H9 (cell line): ENCODE results near the gene RFX1. TPM values are rescaled to one million over a fixed set of nuclear protein-coding genes. Genes with fewer than 3 reads are reported as not detected.

Experiments used
- DNase-seq: peaks from one replicate; pipeline ENCODE4 v3.0.0-alpha.2; 2017
- H2AFZ ChIP-seq: one replicate; pipeline ENCODE4 v1.6.1; 2013; ENCODE audit warnings: mild to moderate bottlenecking, low read length, control low read depth, moderate library complexity
- H2AK5ac ChIP-seq: 2 replicates; pipeline ENCODE4 v1.6.1; 2013; ENCODE audit warnings: low read length, control low read depth, mixed read lengths; ENCODE audit not compliant: insufficient read length
- H2BK120ac ChIP-seq: one replicate; pipeline ENCODE4 v1.6.1; 2013; ENCODE audit warnings: low read depth, mild to moderate bottlenecking, low read length, control low read depth, inconsistent platforms; ENCODE audit not compliant: poor library complexity, severe bottlenecking
- H2BK12ac ChIP-seq: 2 replicates; pipeline ENCODE4 v1.6.1; 2013; ENCODE audit warnings: low read length, control low read depth, mixed read lengths, low read depth; ENCODE audit not compliant: insufficient read length
- H2BK15ac ChIP-seq: 2 replicates; pipeline ENCODE4 v1.6.1; 2013; ENCODE audit warnings: low read depth, low read length, control low read depth
- H2BK20ac ChIP-seq: one replicate; pipeline ENCODE4 v1.6.1; 2013; ENCODE audit warnings: low read depth, mild to moderate bottlenecking, low read length, control low read depth, inconsistent platforms; ENCODE audit not compliant: poor library complexity, severe bottlenecking
- H2BK5ac ChIP-seq: 2 replicates; pipeline ENCODE4 v1.6.1; 2013; ENCODE audit warnings: low read length, control low read depth, mixed read lengths; ENCODE audit not compliant: insufficient read length
- H3K14ac ChIP-seq: 2 replicates; pipeline ENCODE4 v1.6.1; 2013; ENCODE audit warnings: low read length, control low read depth; ENCODE audit not compliant: insufficient read depth
- H3K18ac ChIP-seq: 2 replicates; pipeline ENCODE4 v1.6.1; 2013; ENCODE audit warnings: low read depth, mild to moderate bottlenecking, mixed read lengths, low read length, control low read depth; ENCODE audit not compliant: insufficient read length
- H3K23ac ChIP-seq: 2 replicates; pipeline ENCODE4 v1.6.1; 2013; ENCODE audit warnings: low read length, control low read depth, mixed read lengths, low read depth; ENCODE audit not compliant: insufficient read length
- H3K23me2 ChIP-seq: 2 replicates; pipeline ENCODE4 v1.6.1; 2013; ENCODE audit warnings: low read depth, mild to moderate bottlenecking, mixed read lengths, low read length, control low read depth; ENCODE audit not compliant: insufficient read length, poor library complexity, severe bottlenecking
- H3K27ac ChIP-seq: 2 replicates; pipeline ENCODE4 v1.5.1; 2013; ENCODE audit warnings: low read length, control low read depth, mixed read lengths, low read depth; ENCODE audit not compliant: insufficient read length
- H3K27me3 ChIP-seq: 2 replicates; pipeline ENCODE4 v1.6.1; 2013; ENCODE audit warnings: low read length, control low read depth, inconsistent platforms; ENCODE audit not compliant: insufficient read depth
- H3K4ac ChIP-seq: 2 replicates; pipeline ENCODE4 v1.6.1; 2013; ENCODE audit warnings: low read depth, mild to moderate bottlenecking, control low read depth, inconsistent platforms, low read length, moderate library complexity
- H3K4me1 ChIP-seq: 2 replicates; pipeline ENCODE4 v1.6.1; 2013; ENCODE audit warnings: low read length, control low read depth, inconsistent platforms; ENCODE audit not compliant: insufficient read depth
- H3K4me2 ChIP-seq: 2 replicates; pipeline ENCODE4 v1.6.1; 2013; ENCODE audit warnings: low read length, control low read depth, mixed read lengths; ENCODE audit not compliant: insufficient read length, insufficient read depth
- H3K56ac ChIP-seq: 2 replicates; pipeline ENCODE4 v1.6.1; 2013; ENCODE audit warnings: low read depth, mild to moderate bottlenecking, mixed read lengths, low read length, control low read depth; ENCODE audit not compliant: insufficient read length
- H3K79me1 ChIP-seq: 2 replicates; pipeline ENCODE4 v1.6.1; 2013; ENCODE audit warnings: low read depth, mild to moderate bottlenecking, moderate library complexity, low read length, control low read depth, inconsistent platforms; ENCODE audit not compliant: insufficient read depth, poor library complexity, severe bottlenecking
- H3K79me2 ChIP-seq: 2 replicates; pipeline ENCODE4 v1.6.1; 2013; ENCODE audit warnings: low read length, control low read depth, inconsistent platforms; ENCODE audit not compliant: insufficient read depth
- H3K9ac ChIP-seq: 2 replicates; pipeline ENCODE4 v1.6.1; 2013; ENCODE audit warnings: low read length, control low read depth, mixed read lengths; ENCODE audit not compliant: insufficient read length; ENCODE audit errors: extremely low read depth
- H3K9me3 ChIP-seq: one replicate; pipeline ENCODE4 v1.6.1; 2013; ENCODE audit warnings: low read depth, low read length, inconsistent platforms; ENCODE audit not compliant: control insufficient read depth
- H3T11ph ChIP-seq: one replicate; pipeline ENCODE4 v1.6.1; 2013; ENCODE audit warnings: mild to moderate bottlenecking, low read length, control low read depth, inconsistent platforms
- H4K20me1 ChIP-seq: one replicate; pipeline ENCODE4 v1.6.1; 2013; ENCODE audit not compliant: control insufficient read depth, insufficient read length, insufficient read depth
- H4K5ac ChIP-seq: 2 replicates; pipeline ENCODE4 v1.6.1; 2013; ENCODE audit warnings: low read depth, mild to moderate bottlenecking, mixed read lengths, low read length, control low read depth; ENCODE audit not compliant: insufficient read length
- H4K8ac ChIP-seq: replicated peaks from 2 replicates; pipeline ENCODE4 v1.6.1; 2013; ENCODE audit warnings: low read length, control low read depth, mixed read lengths, low read depth; ENCODE audit not compliant: insufficient read length
- H4K91ac ChIP-seq: 2 replicates; pipeline ENCODE4 v1.6.1; 2013; ENCODE audit warnings: low read depth, mild to moderate bottlenecking, moderate library complexity, mixed read lengths, low read length, control low read depth; ENCODE audit not compliant: insufficient read length
- H3K27ac Mint-ChIP-seq, 3 experiments: 2 replicates in 2 of 3; 3 replicates in 1 of 3; pipeline ENCODE4 v1.8.0; 2020 to 2021; ENCODE audit warnings: mixed read lengths in 3 of 3, mild to moderate bottlenecking in 1 of 3, moderate library complexity in 1 of 3
- H3K27me3 Mint-ChIP-seq: 2 replicates; pipeline ENCODE4 v1.8.0; 2021; ENCODE audit warnings: low read depth, mild to moderate bottlenecking, moderate library complexity, mixed read lengths
- H3K36me3 Mint-ChIP-seq, 3 experiments: 2 replicates in 2 of 3; 3 replicates in 1 of 3; pipeline ENCODE4 v1.8.0; 2020 to 2021; ENCODE audit warnings: low read depth in 3 of 3, mixed read lengths in 3 of 3; ENCODE audit not compliant: insufficient read depth in 1 of 3
- H3K4me1 Mint-ChIP-seq, 2 experiments: 2 replicates each; pipeline ENCODE4 v1.8.0; 2020; ENCODE audit warnings: mixed read lengths in 2 of 2
- H3K4me3 Mint-ChIP-seq, 2 experiments: 2 replicates in 1 of 2; 3 replicates in 1 of 2; pipeline ENCODE4 v1.8.0; 2020 to 2021; ENCODE audit warnings: mild to moderate bottlenecking in 2 of 2, mixed read lengths in 2 of 2, moderate library complexity in 1 of 2
- H3K9me3 Mint-ChIP-seq, 2 experiments: 2 replicates in 1 of 2; 3 replicates in 1 of 2; pipeline ENCODE4 v1.8.0; 2020; ENCODE audit warnings: mild to moderate bottlenecking in 2 of 2, mixed read lengths in 2 of 2, moderate library complexity in 1 of 2
- WGBS: extraction: QIAGEN DNeasy Blood & Tissue Kit; methylation state at CpG from one replicate; pipeline ENCODE4 v1.1.7; 2013; ENCODE audit warnings: missing lambda C conversion rate, low lambda C conversion rate, mixed read lengths; ENCODE audit not compliant: insufficient read length; ENCODE audit errors: extremely low coverage; 5-methylcytosine and 5-hydroxymethylcytosine counted together
- total RNA-seq: library from RNA; stranded (reverse); gene quantifications from 2 replicates; pipeline ENCODE4 v1.2.1, GENCODE V29; 2021
- TF ChIP-seq, protein P1 (sequence below): fragments of 200-600 bp; sonication (generic); conservative IDR thresholded peaks from 3 replicates; pipeline ENCODE4 v1.8.0; 2021; ENCODE audit warnings: antibody characterized with exemption, mild to moderate bottlenecking

Gene RFX1
- total RNA-seq, 1 experiment from 2014 or later, result 21.4 TPM

DNA sequence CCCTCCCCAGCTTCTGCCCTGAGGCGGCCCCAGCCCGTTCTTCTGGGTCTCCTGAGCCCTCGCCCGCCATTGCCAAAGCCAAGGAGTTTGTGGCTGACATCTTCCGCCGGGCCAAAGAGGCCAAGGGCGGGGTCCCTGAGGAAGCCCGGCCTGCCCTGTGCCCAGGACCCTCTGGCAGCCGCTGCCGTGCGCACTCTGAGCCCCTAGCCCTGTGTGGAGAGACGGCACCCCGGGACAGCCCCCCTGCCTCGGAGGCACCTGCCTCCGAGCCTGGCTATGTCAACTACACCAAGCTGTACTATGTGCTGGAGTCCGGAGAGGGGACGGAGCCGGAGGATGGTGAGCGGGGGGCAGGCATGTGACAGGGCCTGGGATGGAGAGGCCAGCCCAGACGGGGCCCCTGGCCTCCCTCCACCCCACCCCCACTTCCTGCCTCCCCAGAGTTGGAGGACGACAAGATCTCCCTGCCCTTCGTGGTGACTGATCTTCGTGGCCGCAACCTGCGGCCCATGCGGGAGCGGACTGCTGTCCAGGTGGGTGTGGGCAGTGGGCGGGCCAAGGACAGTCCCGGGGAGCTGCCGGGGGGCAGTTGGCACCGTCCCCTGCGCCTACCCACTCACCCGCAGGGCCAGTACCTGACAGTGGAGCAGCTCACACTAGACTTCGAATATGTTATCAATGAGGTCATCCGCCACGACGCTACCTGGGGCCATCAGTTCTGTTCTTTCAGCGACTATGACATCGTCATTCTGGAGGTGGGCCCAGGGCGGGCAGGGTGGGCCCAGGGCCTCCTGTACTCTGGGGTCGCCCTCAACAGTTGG is 46.8 kb downstream of the RFX1 start:
- no peak overlapping the region for H2AFZ ChIP-seq
- no peak overlapping the region for H2AK5ac ChIP-seq
- H3K79me2 ChIP-seq, result no peaks in the 10 kb centered on the region
- H2BK15ac ChIP-seq, result no peak overlapping the region
- no peak overlapping the region for H3K23ac ChIP-seq
- H4K91ac ChIP-seq, result no peak overlapping the region
- no peak overlapping the region for H3K18ac ChIP-seq
- H3K9me3 ChIP-seq, result no peaks in the 10 kb centered on the region
- no peak overlapping the region for H3K27ac ChIP-seq
- H3K4me1 ChIP-seq, result no peaks in the 10 kb centered on the region
- H4K5ac ChIP-seq, result no peak overlapping the region
- WGBS, result no CpG with 5 or more reads among the region's 41 CpGs
- Mint-ChIP-seq H3K27ac (no peak overlapping the region), H3K4me1 (peaks cover 4 to 6% of the 10 kb centered on the region in 2 experiments; a peak in 3 of 4 replicates), H3K9me3 (no peaks in the 10 kb centered on the region), H3K27me3 (no peaks in the 10 kb centered on the region), H3K4me3 (no peak overlapping the region), H3K36me3 (peaks cover 22 to 60% (median 58%) of the 10 kb centered on the region in 3 experiments; a peak in 6 of 7 replicates)
- TF ChIP-seq, protein P1, sequence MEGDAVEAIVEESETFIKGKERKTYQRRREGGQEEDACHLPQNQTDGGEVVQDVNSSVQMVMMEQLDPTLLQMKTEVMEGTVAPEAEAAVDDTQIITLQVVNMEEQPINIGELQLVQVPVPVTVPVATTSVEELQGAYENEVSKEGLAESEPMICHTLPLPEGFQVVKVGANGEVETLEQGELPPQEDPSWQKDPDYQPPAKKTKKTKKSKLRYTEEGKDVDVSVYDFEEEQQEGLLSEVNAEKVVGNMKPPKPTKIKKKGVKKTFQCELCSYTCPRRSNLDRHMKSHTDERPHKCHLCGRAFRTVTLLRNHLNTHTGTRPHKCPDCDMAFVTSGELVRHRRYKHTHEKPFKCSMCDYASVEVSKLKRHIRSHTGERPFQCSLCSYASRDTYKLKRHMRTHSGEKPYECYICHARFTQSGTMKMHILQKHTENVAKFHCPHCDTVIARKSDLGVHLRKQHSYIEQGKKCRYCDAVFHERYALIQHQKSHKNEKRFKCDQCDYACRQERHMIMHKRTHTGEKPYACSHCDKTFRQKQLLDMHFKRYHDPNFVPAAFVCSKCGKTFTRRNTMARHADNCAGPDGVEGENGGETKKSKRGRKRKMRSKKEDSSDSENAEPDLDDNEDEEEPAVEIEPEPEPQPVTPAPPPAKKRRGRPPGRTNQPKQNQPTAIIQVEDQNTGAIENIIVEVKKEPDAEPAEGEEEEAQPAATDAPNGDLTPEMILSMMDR, result no peak
- no peak overlapping the region for H3K4me2 ChIP-seq
- H3K9ac ChIP-seq, result no peak overlapping the region
- H3T11ph ChIP-seq, result no peak overlapping the region
- peak; percentile 25 for DNase-seq
- no peak overlapping the region for H2BK12ac ChIP-seq
- H3K4ac ChIP-seq, result no peak overlapping the region
- no peaks in the 10 kb centered on the region for H4K20me1 ChIP-seq
- no peaks in the 10 kb centered on the region for H3K23me2 ChIP-seq
- H2BK20ac ChIP-seq, result no peak overlapping the region
- H4K8ac ChIP-seq, result no peak overlapping the region
- no peak overlapping the region for H2BK120ac ChIP-seq
- no peaks in the 10 kb centered on the region for H3K27me3 ChIP-seq
- H3K14ac ChIP-seq, result no peak overlapping the region
- H3K56ac ChIP-seq, result no peak overlapping the region
- peaks cover under 1% of the 10 kb centered on the region for H3K79me1 ChIP-seq
- no peak overlapping the region for H2BK5ac ChIP-seq
